GM06990 (cell line): ENCODE measurements around the gene TAF13.

ENCODE experiments used
- DNase-seq: peaks from one replicate; pipeline ENCODE4 v3.0.0-alpha.2; 2011; ENCODE audit not compliant: insufficient read length; ENCODE audit errors: extremely low read depth
- H3K27me3 ChIP-seq: replicated peaks from 2 replicates; pipeline ENCODE4 v1.6.0; 2011; ENCODE audit warnings: low read length; ENCODE audit not compliant: control insufficient read depth, insufficient read depth
- H3K36me3 ChIP-seq: 2 replicates; pipeline ENCODE4 v1.5.1; 2011; ENCODE audit warnings: low read length; ENCODE audit not compliant: control insufficient read depth, insufficient read depth
- H3K4me3 ChIP-seq: replicated peaks from 2 replicates; pipeline ENCODE4 v1.5.1; 2011; ENCODE audit warnings: low read depth, mild to moderate bottlenecking, control low read depth, low read length
- CTCF ChIP-seq: IDR thresholded peaks from 2 replicates; pipeline ENCODE4 v1.5.1; 2011; ENCODE audit warnings: low read length, control low read depth, mild to moderate bottlenecking, inconsistent platforms; ENCODE audit not compliant: insufficient read depth, poor library complexity, severe bottlenecking

Gene TAF13

GRCh38 chr1:109114342-109114674 lies 38.5 kb upstream of the TAF13 start:
- Histone ChIP-seq H3K4me3 (peak overlapping the region; percentile 47; the same call in 1 of the 2 replicates), H3K36me3 (no peaks in the 10 kb centered on the region), H3K27me3 (no peaks in the 10 kb centered on the region; the same call in none of the 2 replicates)
- DNase-seq, result no peak
- TF ChIP-seq CTCF, result no peak

- TF ChIP-seq CTCF, result no peak
- peak; percentile 68 for DNase-seq
- no peaks in the 10 kb centered on the region; the same call in none of the 2 replicates for H3K27me3 ChIP-seq
- H3K4me3 ChIP-seq, result peak within 1 kb of the TSS; percentile 47
- H3K36me3 ChIP-seq, result no peaks in the 10 kb centered on the region
Measured at GRCh38 chr1:109113590-109114341, 38.0 kb upstream of the TAF13 start, which contains the start of gene ELAPOR1. Gene ELAPOR1 (plus strand): TSS chr1:109114115. CDS start chr1:109114184, 69 bp downstream.

- H3K36me3 ChIP-seq, result no peaks in the 10 kb centered on the region
- DNase-seq, result peak; percentile 81
- peak; percentile 98 for TF ChIP-seq CTCF
- H3K4me3 ChIP-seq, result peak overlapping the region; percentile 15
- no peaks in the 10 kb centered on the region; the same call in none of the 2 replicates for H3K27me3 ChIP-seq
Measured at GRCh38 chr1:109112652-109113285, 37.0 kb upstream of the TAF13 start.

GRCh38 chr1:109112056-109112651 lies 36.4 kb upstream of the TAF13 start:
- no peak overlapping the region for H3K4me3 ChIP-seq
- TF ChIP-seq CTCF, result peak; percentile 43
- no peaks in the 10 kb centered on the region for H3K36me3 ChIP-seq
- no peaks in the 10 kb centered on the region; the same call in none of the 2 replicates for H3K27me3 ChIP-seq
- DNase-seq, result no peak

GRCh38 chr1:109111386-109112055 lies 35.7 kb upstream of the TAF13 start:
- Histone ChIP-seq H3K27me3 (no peaks in the 10 kb centered on the region; the same call in none of the 2 replicates), H3K36me3 (no peaks in the 10 kb centered on the region), H3K4me3 (no peak overlapping the region)
- TF ChIP-seq CTCF, result no peak
- DNase-seq, result no peak
